Osteocyte (in vitro differentiated cells): ENCODE measurements around the gene FGF4. TPM values are rescaled to one million over a fixed set of nuclear protein-coding genes. Genes with fewer than 3 reads are reported as not detected.

ENCODE experiments used
- DNase-seq: peaks from one replicate; pipeline ENCODE4 v3.0.0; 2021; ENCODE audit warnings: mixed read lengths; ENCODE audit not compliant: unreplicated experiment; ENCODE audit errors: extremely low spot score
- H3K27ac Mint-ChIP-seq: one replicate; pipeline ENCODE4 v1.8.0; 2021; ENCODE audit warnings: mild to moderate bottlenecking, mixed read lengths; ENCODE audit not compliant: unreplicated experiment
- H3K27me3 Mint-ChIP-seq: one replicate; pipeline ENCODE4 v1.8.0; 2021; ENCODE audit warnings: mixed read lengths; ENCODE audit not compliant: unreplicated experiment
- H3K36me3 Mint-ChIP-seq: one replicate; pipeline ENCODE4 v1.8.0; 2021; ENCODE audit warnings: mixed read lengths; ENCODE audit not compliant: unreplicated experiment
- H3K4me1 Mint-ChIP-seq: one replicate; pipeline ENCODE4 v1.8.0; 2021; ENCODE audit warnings: mixed read lengths; ENCODE audit not compliant: unreplicated experiment
- H3K4me3 Mint-ChIP-seq: one replicate; pipeline ENCODE4 v1.8.0; 2021; ENCODE audit warnings: mild to moderate bottlenecking, moderate library complexity, mixed read lengths; ENCODE audit not compliant: unreplicated experiment
- H3K9me3 Mint-ChIP-seq: one replicate; pipeline ENCODE4 v1.8.0; 2021; ENCODE audit warnings: mixed read lengths; ENCODE audit not compliant: unreplicated experiment
- total RNA-seq: library from RNA; stranded (reverse); gene quantifications from 2 replicates; pipeline ENCODE4 v1.2.1, GENCODE V29; 2021
- TF ChIP-seq, protein P1 (sequence below): fragments of 200-600 bp; sonication (generic); IDR thresholded peaks from 2 replicates; pipeline ENCODE4 v1.5.0; 2021; ENCODE audit warnings: antibody characterized with exemption, mild to moderate bottlenecking, moderate library complexity

Gene FGF4
- total RNA-seq, 1 donor from 2014 or later, result 0.40 TPM

DNA sequence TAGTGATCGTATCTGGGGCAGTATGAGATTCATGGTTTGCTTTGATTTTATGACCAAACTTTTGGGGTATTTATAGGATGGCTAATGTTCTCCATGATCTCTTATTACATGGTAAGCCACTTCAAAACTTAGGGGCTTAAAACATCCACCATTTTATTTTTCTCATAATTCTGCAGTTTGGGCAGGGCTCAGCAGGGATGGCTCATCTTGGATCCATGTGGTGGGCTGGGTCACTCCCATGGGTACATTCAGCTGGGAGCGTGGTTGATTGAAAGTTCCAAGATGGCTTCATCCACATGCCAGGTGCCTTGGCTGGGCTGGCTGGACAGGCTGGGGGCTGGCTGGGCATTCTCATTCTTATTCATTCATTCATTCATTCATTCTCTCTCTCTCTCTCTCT lies 40.8 kb downstream of the FGF4 start:
- H3K4me1 Mint-ChIP-seq, result peaks cover 12% of the 10 kb centered on the region
- no peak for DNase-seq
- H3K9me3 Mint-ChIP-seq, result peaks cover 12% of the 10 kb centered on the region
- no peak overlapping the region for H3K4me3 Mint-ChIP-seq
- H3K27me3 Mint-ChIP-seq, result no peaks in the 10 kb centered on the region
- TF ChIP-seq, protein P1, sequence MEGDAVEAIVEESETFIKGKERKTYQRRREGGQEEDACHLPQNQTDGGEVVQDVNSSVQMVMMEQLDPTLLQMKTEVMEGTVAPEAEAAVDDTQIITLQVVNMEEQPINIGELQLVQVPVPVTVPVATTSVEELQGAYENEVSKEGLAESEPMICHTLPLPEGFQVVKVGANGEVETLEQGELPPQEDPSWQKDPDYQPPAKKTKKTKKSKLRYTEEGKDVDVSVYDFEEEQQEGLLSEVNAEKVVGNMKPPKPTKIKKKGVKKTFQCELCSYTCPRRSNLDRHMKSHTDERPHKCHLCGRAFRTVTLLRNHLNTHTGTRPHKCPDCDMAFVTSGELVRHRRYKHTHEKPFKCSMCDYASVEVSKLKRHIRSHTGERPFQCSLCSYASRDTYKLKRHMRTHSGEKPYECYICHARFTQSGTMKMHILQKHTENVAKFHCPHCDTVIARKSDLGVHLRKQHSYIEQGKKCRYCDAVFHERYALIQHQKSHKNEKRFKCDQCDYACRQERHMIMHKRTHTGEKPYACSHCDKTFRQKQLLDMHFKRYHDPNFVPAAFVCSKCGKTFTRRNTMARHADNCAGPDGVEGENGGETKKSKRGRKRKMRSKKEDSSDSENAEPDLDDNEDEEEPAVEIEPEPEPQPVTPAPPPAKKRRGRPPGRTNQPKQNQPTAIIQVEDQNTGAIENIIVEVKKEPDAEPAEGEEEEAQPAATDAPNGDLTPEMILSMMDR, result no peak
- H3K36me3 Mint-ChIP-seq, result peaks cover 3% of the 10 kb centered on the region
- no peak overlapping the region for H3K27ac Mint-ChIP-seq

DNA sequence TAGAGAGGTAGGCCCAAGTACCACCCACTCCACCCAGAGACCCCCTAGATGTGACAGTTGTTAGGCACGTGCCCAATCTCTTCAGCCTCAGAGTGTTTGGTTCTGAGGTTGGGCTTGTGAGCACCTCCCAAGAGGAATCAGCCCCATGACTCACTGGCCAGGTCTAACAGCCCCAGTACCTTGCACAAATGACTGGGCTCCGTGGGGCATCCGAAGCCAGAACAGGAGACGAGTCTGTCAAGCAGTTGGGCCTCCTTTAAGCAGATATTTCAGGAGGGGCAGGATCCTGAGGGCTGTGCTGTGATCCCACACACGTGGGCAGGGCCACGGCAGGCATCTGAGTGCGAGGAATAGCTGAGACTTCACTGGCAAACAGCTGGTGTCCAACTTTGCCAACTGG lies 42.2 kb downstream of the FGF4 start:
- Mint-ChIP-seq H3K4me3 (no peak overlapping the region), H3K27me3 (no peaks in the 10 kb centered on the region), H3K4me1 (peaks cover 12% of the 10 kb centered on the region), H3K27ac (no peak overlapping the region), H3K36me3 (peaks cover 3% of the 10 kb centered on the region), H3K9me3 (peaks cover 12% of the 10 kb centered on the region)
- no peak for DNase-seq
- TF ChIP-seq, protein P1, result no peak

DNA sequence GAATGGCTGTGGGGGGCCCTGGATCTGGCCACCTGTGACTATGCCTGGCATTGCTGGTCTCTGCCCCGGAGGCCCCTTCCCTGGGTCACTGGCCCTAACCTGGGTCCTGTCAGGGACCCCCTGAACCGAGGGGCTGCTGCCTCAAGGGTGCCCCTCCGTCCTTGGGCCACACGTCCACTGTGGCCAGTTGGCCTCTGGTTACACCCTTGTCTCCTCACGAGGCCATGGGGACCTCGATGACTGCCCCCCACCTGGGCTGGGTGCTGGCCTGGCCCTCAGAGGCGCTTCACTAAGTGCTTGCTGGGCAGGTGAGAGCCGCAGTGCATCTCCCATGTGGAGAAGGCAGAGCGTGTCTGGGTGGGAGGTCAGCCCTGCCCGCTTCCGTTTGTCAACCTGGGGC lies 44.0 kb downstream of the FGF4 start:
- TF ChIP-seq, protein P1, result no peak
- Mint-ChIP-seq H3K4me1 (peaks cover 15% of the 10 kb centered on the region), H3K27me3 (no peaks in the 10 kb centered on the region), H3K9me3 (peaks cover 8% of the 10 kb centered on the region), H3K36me3 (peaks cover 3% of the 10 kb centered on the region), H3K27ac (no peak overlapping the region), H3K4me3 (no peak overlapping the region)
- no peak for DNase-seq

DNA sequence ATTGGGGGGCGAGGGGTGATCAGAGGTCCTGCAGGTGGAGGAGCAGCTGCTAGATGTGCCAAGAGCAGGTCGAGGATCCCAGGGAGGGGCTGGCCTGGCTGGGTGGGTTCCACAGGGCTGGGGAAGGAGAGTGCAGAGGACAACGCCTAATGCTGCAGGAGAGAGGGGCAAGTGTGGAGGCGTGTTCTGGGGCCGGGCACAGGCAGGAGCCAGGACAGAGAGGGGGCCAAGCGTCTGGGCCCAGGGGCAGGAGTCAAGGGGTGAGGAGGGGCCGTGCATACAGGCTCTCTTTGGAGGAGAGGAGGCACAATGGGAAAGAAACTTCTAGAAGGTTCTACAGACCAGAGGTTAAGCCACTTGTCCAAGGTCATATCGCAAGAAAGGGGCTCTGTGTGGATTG lies 44.6 kb downstream of the FGF4 start:
- H3K9me3 Mint-ChIP-seq, result peaks cover 8% of the 10 kb centered on the region
- no peak overlapping the region for H3K4me3 Mint-ChIP-seq
- H3K27me3 Mint-ChIP-seq, result no peaks in the 10 kb centered on the region
- DNase-seq, result no peak
- peaks cover 17% of the 10 kb centered on the region for H3K4me1 Mint-ChIP-seq
- H3K36me3 Mint-ChIP-seq, result peaks cover 3% of the 10 kb centered on the region
- TF ChIP-seq, protein P1, result no peak
- H3K27ac Mint-ChIP-seq, result no peak overlapping the region

DNA sequence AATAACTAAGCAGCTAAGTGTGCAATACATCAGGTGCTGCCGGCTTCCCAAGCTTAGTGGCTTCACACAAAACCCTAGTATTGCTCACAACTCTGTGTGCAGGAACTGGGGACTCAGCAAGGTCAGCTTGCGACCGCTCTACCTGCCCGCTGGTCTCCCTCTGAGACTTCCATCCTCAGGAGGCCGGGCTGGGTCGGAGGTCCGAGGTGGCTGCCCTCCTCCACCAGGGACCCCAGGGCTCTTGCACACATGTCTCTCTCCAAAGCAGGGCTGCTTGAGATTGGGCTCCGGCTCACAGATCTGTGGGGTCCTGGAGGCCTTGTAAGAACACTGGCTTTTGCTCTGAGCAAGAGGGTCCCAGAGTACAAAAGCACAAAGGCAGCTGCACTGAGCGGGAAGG lies 45.9 kb downstream of the FGF4 start:
- Mint-ChIP-seq H3K27ac (no peak overlapping the region), H3K4me3 (no peak overlapping the region), H3K27me3 (no peaks in the 10 kb centered on the region), H3K4me1 (peaks cover 17% of the 10 kb centered on the region), H3K9me3 (peaks cover 3% of the 10 kb centered on the region), H3K36me3 (no peaks in the 10 kb centered on the region)
- TF ChIP-seq, protein P1, result no peak
- no peak for DNase-seq
